GM23338 (cell line): Measurements from ENCODE around the gene OTOA. TPM values are rescaled to one million over a fixed set of nuclear protein-coding genes. Genes with fewer than 3 reads are reported as not detected.

Experiments used
- ATAC-seq: fragments of 200-7000 bp; cut with Tn5 transposase; 3 replicates; pipeline ENCODE4 v1.9.1; 2020
- DNase-seq: peaks from one replicate; pipeline ENCODE4 v3.0.0-alpha.2; 2015; ENCODE audit warnings: low spot score
- H2AFZ ChIP-seq: fragments of 200-600 bp; sonication (generic); 2 replicates; pipeline ENCODE4 v1.8.0; 2016; ENCODE audit warnings: antibody characterized with exemption, mild to moderate bottlenecking, moderate library complexity
- H3F3A ChIP-seq: fragments of 200-600 bp; sonication (generic); replicated peaks from 2 replicates; pipeline ENCODE4 v1.8.0; 2017; ENCODE audit warnings: antibody characterized with exemption, mixed run types, low read depth
- H3K27ac ChIP-seq: fragments of 200-600 bp; sonication (generic); 2 replicates; pipeline ENCODE4 v1.6.1; 2016; ENCODE audit warnings: low read depth
- H3K27me3 ChIP-seq: fragments of 200-600 bp; sonication (generic); 2 replicates; pipeline ENCODE4 v1.8.0; 2016; ENCODE audit warnings: mild to moderate bottlenecking, mixed run types, moderate library complexity; ENCODE audit not compliant: insufficient read depth
- H3K36me3 ChIP-seq: fragments of 200-600 bp; sonication (generic); 2 replicates; pipeline ENCODE4 v1.8.0; 2016; ENCODE audit warnings: mild to moderate bottlenecking; ENCODE audit not compliant: insufficient read depth
- H3K4me1 ChIP-seq: fragments of 200-600 bp; sonication (generic); 2 replicates; pipeline ENCODE4 v1.8.0; 2016; ENCODE audit warnings: mild to moderate bottlenecking, moderate library complexity; ENCODE audit not compliant: insufficient read depth
- H3K4me2 ChIP-seq: fragments of 200-600 bp; sonication (generic); 2 replicates; pipeline ENCODE4 v1.7.1; 2017; ENCODE audit warnings: mixed run types
- H3K4me3 ChIP-seq: fragments of 200-600 bp; sonication (generic); 2 replicates; pipeline ENCODE4 v1.6.1; 2016; ENCODE audit warnings: mixed run types
- H3K79me2 ChIP-seq: fragments of 200-600 bp; sonication (generic); replicated peaks from 2 replicates; pipeline ENCODE4 v1.8.0; 2017; ENCODE audit warnings: mild to moderate bottlenecking; ENCODE audit not compliant: insufficient read depth
- H3K9me2 ChIP-seq: fragments of 200-600 bp; sonication (generic); 2 replicates; pipeline ENCODE4 v1.8.0; 2017; ENCODE audit not compliant: insufficient read depth
- H4K20me1 ChIP-seq: fragments of 200-600 bp; sonication (generic); replicated peaks from 2 replicates; pipeline ENCODE4 v1.8.0; 2017; ENCODE audit warnings: mild to moderate bottlenecking; ENCODE audit not compliant: insufficient read depth
- H3K27ac Mint-ChIP-seq: 2 replicates; pipeline ENCODE4 v1.8.0; 2020; ENCODE audit warnings: inconsistent platforms, mild to moderate bottlenecking, moderate library complexity, mixed read lengths
- H3K27me3 Mint-ChIP-seq: 3 replicates; pipeline ENCODE4 v1.8.0; 2022; ENCODE audit warnings: low read depth, mild to moderate bottlenecking, moderate library complexity, mixed read lengths, inconsistent platforms; ENCODE audit not compliant: insufficient read depth, poor library complexity
- H3K36me3 Mint-ChIP-seq: 3 replicates; pipeline ENCODE4 v1.8.0; 2021; ENCODE audit warnings: low read depth, mild to moderate bottlenecking, inconsistent platforms, moderate library complexity, mixed read lengths
- H3K4me1 Mint-ChIP-seq: 3 replicates; pipeline ENCODE4 v1.8.0; 2020; ENCODE audit warnings: mild to moderate bottlenecking, inconsistent platforms, mixed read lengths
- H3K4me3 Mint-ChIP-seq: 3 replicates; pipeline ENCODE4 v1.8.0; 2021; ENCODE audit warnings: moderate library complexity, mild to moderate bottlenecking, inconsistent platforms, mixed read lengths
- H3K9me3 Mint-ChIP-seq: 3 replicates; pipeline ENCODE4 v1.8.0; 2020; ENCODE audit warnings: moderate library complexity, mild to moderate bottlenecking, inconsistent platforms, mixed read lengths
- EZH2 ChIP-seq: fragments of 200-600 bp; sonication (generic); IDR thresholded peaks from one replicate; pipeline ENCODE4 v1.8.0; 2017; ENCODE audit warnings: antibody characterized with exemption, mild to moderate bottlenecking, low read depth; ENCODE audit not compliant: unreplicated experiment
- JUNB ChIP-seq: IDR thresholded peaks from one replicate; pipeline ENCODE4 v1.6.1; 2016; ENCODE audit warnings: antibody characterized with exemption; ENCODE audit not compliant: unreplicated experiment
- POLR2AphosphoS5 ChIP-seq: IDR thresholded peaks from 2 replicates; pipeline ENCODE4 v1.6.1; 2016; ENCODE audit warnings: antibody characterized with exemption, low read depth
- STAT1 ChIP-seq: IDR thresholded peaks from one replicate; pipeline ENCODE4 v1.6.1; 2016; ENCODE audit warnings: antibody characterized with exemption; ENCODE audit not compliant: unreplicated experiment
- ZNF331 ChIP-seq: fragments of 250-450 bp; sonication (Bioruptor Pico); IDR thresholded peaks from 2 replicates; pipeline ENCODE4 v1.5.0; 2020; ENCODE audit warnings: low read depth, mild to moderate bottlenecking, moderate library complexity
- polyA plus RNA-seq: library from polyadenylated mRNA; unstranded; fragments of >200 nt; fragmentation: Nextera tagmentation; extraction: Ambion mirVana; gene quantifications from 2 replicates; pipeline ENCODE4 v1.2.1, GENCODE V29; 2016
- total RNA-seq: library from RNA; depleted of rRNA; stranded (reverse); fragments of >200 nt; shearing (Covaris generic); gene quantifications from 2 replicates; pipeline ENCODE4 v1.2.3, GENCODE V29; 2014
- TF ChIP-seq, protein P1 (sequence below): IDR thresholded peaks from 2 replicates; pipeline ENCODE4 v1.6.1; 2016; ENCODE audit warnings: antibody characterized with exemption
- TF ChIP-seq, protein P2 (sequence below), 2 experiments: fragments of 200-600 bp in 1 of 2; sonication (generic) in 1 of 2; conservative IDR thresholded peaks; 2 replicates each; pipeline versions ENCODE4 v1.5.1 to v1.6.1; 2016 to 2017; ENCODE audit warnings: antibody characterized with exemption in 2 of 2, low read depth in 2 of 2, mild to moderate bottlenecking in 2 of 2, moderate library complexity in 1 of 2
- TF ChIP-seq, protein P3 (sequence below): fragments of 250-450 bp; sonication (Bioruptor Pico); IDR thresholded peaks from 2 replicates; pipeline ENCODE4 v1.5.0; 2020; ENCODE audit warnings: mild to moderate bottlenecking, moderate library complexity

The OTOA gene
- total and polyA plus RNA-seq, 2 experiments from 2014 or later: 0.16 to 0.17 TPM

DNA sequence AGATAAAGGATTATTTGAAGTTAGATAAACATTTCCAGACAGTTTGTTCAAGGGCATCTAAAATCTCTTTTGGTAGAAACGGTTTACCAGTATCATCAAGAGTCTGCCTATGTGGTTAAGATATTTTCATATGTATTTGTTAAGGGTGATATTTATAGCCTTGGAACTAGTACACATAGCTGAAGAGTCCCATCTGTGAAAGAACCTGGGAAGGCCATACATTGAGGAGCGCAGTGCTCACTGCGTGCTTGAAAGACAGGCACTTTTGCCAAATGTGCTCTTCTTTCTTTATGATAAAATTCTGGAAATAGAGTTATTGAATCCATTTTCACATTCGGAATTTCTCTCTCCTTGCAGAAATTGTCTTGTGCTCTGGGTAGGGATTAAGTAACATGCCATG lies 19.1 kb upstream of the OTOA start:
- H3K4me2 ChIP-seq: no peak overlapping the region
- H3K36me3 ChIP-seq: no peaks in the 10 kb centered on the region
- Mint-ChIP-seq H3K27me3 (no peaks in the 10 kb centered on the region), H3K9me3 (no peaks in the 10 kb centered on the region), H3K4me1 (peaks cover 3% of the 10 kb centered on the region; the same call in 1 of the 3 replicates), H3K4me3 (no peak overlapping the region), H3K36me3 (no peaks in the 10 kb centered on the region), H3K27ac (no peak overlapping the region)
- H3K79me2 ChIP-seq: peaks cover 39% of the 10 kb centered on the region
- H3K4me3 ChIP-seq: no peak overlapping the region
- peaks cover 7% of the 10 kb centered on the region for H4K20me1 ChIP-seq
- TF ChIP-seq, protein P1, sequence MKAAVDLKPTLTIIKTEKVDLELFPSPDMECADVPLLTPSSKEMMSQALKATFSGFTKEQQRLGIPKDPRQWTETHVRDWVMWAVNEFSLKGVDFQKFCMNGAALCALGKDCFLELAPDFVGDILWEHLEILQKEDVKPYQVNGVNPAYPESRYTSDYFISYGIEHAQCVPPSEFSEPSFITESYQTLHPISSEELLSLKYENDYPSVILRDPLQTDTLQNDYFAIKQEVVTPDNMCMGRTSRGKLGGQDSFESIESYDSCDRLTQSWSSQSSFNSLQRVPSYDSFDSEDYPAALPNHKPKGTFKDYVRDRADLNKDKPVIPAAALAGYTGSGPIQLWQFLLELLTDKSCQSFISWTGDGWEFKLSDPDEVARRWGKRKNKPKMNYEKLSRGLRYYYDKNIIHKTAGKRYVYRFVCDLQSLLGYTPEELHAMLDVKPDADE: no peak
- no peak for TF ChIP-seq STAT1
- TF ChIP-seq POLR2AphosphoS5: no peak
- TF ChIP-seq, protein P2, sequence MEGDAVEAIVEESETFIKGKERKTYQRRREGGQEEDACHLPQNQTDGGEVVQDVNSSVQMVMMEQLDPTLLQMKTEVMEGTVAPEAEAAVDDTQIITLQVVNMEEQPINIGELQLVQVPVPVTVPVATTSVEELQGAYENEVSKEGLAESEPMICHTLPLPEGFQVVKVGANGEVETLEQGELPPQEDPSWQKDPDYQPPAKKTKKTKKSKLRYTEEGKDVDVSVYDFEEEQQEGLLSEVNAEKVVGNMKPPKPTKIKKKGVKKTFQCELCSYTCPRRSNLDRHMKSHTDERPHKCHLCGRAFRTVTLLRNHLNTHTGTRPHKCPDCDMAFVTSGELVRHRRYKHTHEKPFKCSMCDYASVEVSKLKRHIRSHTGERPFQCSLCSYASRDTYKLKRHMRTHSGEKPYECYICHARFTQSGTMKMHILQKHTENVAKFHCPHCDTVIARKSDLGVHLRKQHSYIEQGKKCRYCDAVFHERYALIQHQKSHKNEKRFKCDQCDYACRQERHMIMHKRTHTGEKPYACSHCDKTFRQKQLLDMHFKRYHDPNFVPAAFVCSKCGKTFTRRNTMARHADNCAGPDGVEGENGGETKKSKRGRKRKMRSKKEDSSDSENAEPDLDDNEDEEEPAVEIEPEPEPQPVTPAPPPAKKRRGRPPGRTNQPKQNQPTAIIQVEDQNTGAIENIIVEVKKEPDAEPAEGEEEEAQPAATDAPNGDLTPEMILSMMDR (conservative IDR thresholded peaks at IDR 0.05; ENCODE audit: low read depth in 2 of 2): no peak
- ATAC-seq: no peak
- no peak overlapping the region; the same call in 1 of the 2 replicates for H3K27ac ChIP-seq
- H3K4me1 ChIP-seq: no peaks in the 10 kb centered on the region
- no peak overlapping the region for H2AFZ ChIP-seq
- H3F3A ChIP-seq: no peaks in the 10 kb centered on the region
- no peaks in the 10 kb centered on the region for H3K9me2 ChIP-seq
- H3K27me3 ChIP-seq: no peaks in the 10 kb centered on the region
- no peak for DNase-seq

DNA sequence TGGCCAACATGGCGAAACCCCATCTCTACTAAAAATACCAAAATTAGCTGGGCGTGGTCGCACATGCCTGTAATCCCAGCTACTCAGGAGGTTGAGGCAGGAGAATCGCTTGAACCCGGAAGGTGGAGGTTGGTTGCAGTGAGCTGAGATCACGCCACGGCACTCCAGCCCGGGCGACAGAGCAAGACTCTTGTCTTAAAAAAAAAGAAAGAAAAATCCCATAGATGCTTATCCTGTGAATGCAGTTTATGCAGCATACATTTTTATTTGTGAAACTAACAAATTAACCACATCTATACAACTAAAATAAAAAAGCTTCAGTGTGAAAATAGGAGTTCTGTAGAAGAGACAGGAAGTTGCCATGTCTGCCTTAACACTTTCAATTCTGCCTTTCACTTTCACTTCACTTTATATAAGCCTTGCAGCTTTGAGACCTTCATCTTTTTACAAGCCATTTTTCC lies 18.5 kb upstream of the OTOA start:
- Histone ChIP-seq H3K27ac (no peak overlapping the region; the same call in 1 of the 2 replicates), H3K4me3 (no peak overlapping the region), H3K36me3 (no peaks in the 10 kb centered on the region), H2AFZ (no peak overlapping the region), H3K4me2 (no peak overlapping the region), H3F3A (no peaks in the 10 kb centered on the region), H3K9me2 (no peaks in the 10 kb centered on the region), H3K79me2 (peaks cover 45% of the 10 kb centered on the region), H4K20me1 (peaks cover 7% of the 10 kb centered on the region), H3K4me1 (no peaks in the 10 kb centered on the region), H3K27me3 (no peaks in the 10 kb centered on the region)
- DNase-seq: no peak
- no peak overlapping the region for H3K27ac Mint-ChIP-seq
- H3K4me3 Mint-ChIP-seq: no peak overlapping the region
- no peaks in the 10 kb centered on the region for H3K27me3 Mint-ChIP-seq
- H3K36me3 Mint-ChIP-seq: no peaks in the 10 kb centered on the region
- no peak for ATAC-seq
- peaks cover 3% of the 10 kb centered on the region; the same call in 1 of the 3 replicates for H3K4me1 Mint-ChIP-seq
- no peaks in the 10 kb centered on the region for H3K9me3 Mint-ChIP-seq
- TF ChIP-seq ZNF331 (no peak), JUNB (no peak), EZH2 (no peak)

DNA sequence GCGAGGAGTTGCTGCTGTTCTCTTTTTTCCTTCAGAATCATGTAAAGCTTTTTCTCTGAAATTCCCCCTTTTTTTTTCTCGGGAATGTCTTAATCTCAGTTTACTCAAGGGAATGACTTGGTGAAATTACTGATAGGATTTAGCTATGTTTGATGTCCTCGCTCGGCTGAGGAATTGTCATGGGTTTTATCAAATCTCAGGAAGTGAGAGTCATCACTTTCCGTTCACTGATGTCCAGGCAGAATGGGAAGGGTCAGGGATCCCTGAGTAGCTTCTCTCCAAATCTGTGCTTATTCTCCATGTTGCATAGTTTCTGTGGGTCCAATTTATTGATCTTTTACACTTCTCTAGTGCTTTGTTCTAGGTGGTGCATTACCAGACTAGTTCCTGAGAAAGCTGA lies 17.7 kb upstream of the OTOA start:
- Histone ChIP-seq H3K4me3 (no peak overlapping the region), H3K27ac (no peak overlapping the region), H3K27me3 (no peaks in the 10 kb centered on the region), H2AFZ (no peak overlapping the region), H3K4me2 (no peak overlapping the region), H3K36me3 (no peaks in the 10 kb centered on the region), H3K4me1 (no peaks in the 10 kb centered on the region), H3K9me2 (no peaks in the 10 kb centered on the region), H3F3A (no peaks in the 10 kb centered on the region), H4K20me1 (peaks cover 7% of the 10 kb centered on the region), H3K79me2 (peaks cover 44% of the 10 kb centered on the region)
- H3K36me3 Mint-ChIP-seq: no peaks in the 10 kb centered on the region
- no peak for ATAC-seq
- TF ChIP-seq, protein P3, sequence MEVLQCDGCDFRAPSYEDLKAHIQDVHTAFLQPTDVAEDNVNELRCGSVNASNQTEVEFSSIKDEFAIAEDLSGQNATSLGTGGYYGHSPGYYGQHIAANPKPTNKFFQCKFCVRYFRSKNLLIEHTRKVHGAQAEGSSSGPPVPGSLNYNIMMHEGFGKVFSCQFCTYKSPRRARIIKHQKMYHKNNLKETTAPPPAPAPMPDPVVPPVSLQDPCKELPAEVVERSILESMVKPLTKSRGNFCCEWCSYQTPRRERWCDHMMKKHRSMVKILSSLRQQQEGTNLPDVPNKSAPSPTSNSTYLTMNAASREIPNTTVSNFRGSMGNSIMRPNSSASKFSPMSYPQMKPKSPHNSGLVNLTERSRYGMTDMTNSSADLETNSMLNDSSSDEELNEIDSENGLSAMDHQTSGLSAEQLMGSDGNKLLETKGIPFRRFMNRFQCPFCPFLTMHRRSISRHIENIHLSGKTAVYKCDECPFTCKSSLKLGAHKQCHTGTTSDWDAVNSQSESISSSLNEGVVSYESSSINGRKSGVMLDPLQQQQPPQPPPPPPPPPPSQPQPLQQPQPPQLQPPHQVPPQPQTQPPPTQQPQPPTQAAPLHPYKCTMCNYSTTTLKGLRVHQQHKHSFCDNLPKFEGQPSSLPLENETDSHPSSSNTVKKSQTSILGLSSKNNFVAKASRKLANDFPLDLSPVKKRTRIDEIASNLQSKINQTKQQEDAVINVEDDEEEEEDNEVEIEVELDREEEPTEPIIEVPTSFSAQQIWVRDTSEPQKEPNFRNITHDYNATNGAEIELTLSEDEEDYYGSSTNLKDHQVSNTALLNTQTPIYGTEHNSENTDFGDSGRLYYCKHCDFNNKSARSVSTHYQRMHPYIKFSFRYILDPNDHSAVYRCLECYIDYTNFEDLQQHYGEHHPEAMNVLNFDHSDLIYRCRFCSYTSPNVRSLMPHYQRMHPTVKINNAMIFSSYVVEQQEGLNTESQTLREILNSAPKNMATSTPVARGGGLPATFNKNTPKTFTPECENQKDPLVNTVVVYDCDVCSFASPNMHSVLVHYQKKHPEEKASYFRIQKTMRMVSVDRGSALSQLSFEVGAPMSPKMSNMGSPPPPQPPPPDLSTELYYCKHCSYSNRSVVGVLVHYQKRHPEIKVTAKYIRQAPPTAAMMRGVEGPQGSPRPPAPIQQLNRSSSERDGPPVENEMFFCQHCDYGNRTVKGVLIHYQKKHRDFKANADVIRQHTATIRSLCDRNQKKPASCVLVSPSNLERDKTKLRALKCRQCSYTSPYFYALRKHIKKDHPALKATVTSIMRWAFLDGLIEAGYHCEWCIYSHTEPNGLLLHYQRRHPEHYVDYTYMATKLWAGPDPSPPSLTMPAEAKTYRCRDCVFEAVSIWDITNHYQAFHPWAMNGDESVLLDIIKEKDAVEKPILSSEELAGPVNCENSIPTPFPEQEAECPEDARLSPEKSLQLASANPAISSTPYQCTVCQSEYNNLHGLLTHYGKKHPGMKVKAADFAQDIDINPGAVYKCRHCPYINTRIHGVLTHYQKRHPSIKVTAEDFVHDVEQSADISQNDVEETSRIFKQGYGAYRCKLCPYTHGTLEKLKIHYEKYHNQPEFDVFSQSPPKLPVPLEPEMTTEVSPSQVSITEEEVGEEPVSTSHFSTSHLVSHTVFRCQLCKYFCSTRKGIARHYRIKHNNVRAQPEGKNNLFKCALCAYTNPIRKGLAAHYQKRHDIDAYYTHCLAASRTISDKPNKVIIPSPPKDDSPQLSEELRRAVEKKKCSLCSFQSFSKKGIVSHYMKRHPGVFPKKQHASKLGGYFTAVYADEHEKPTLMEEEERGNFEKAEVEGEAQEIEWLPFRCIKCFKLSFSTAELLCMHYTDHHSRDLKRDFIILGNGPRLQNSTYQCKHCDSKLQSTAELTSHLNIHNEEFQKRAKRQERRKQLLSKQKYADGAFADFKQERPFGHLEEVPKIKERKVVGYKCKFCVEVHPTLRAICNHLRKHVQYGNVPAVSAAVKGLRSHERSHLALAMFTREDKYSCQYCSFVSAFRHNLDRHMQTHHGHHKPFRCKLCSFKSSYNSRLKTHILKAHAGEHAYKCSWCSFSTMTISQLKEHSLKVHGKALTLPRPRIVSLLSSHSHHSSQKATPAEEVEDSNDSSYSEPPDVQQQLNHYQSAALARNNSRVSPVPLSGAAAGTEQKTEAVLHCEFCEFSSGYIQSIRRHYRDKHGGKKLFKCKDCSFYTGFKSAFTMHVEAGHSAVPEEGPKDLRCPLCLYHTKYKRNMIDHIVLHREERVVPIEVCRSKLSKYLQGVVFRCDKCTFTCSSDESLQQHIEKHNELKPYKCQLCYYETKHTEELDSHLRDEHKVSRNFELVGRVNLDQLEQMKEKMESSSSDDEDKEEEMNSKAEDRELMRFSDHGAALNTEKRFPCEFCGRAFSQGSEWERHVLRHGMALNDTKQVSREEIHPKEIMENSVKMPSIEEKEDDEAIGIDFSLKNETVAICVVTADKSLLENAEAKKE (CRISPR knock-in tag): no peak
- no peak overlapping the region for H3K27ac Mint-ChIP-seq
- H3K9me3 Mint-ChIP-seq: no peaks in the 10 kb centered on the region
- H3K4me3 Mint-ChIP-seq: no peak overlapping the region
- H3K27me3 Mint-ChIP-seq: no peaks in the 10 kb centered on the region
- H3K4me1 Mint-ChIP-seq: peaks cover 3% of the 10 kb centered on the region; the same call in 1 of the 3 replicates
- no peak for DNase-seq
